ENCODE data around the gene CD80. TPM values are rescaled to one million over a fixed set of nuclear protein-coding genes. Genes with fewer than 3 reads are reported as not detected.

The CD80 gene
- polyA plus RNA-seq, 12 donors: 0.13 to 0.57 (median 0.39) TPM; not detected in 3

GRCh38 chr3:119500265-119500664 lies 59.1 kb downstream of the CD80 start:
- no peak for DNase-seq

GRCh38 chr3:119498186-119499011 lies 61.0 kb downstream of the CD80 start, which contains the start of gene TIMMDC1:
TSS of gene TIMMDC1 (plus strand) at chr3:119498547. CDS start at chr3:119498734, 187 bp downstream.
- peak; percentile 97 for DNase-seq

- DNase-seq: peak; percentile 38
Measured at GRCh38 chr3:119497820-119498185, 61.6 kb downstream of the CD80 start.

- DNase-seq: no peak
Measured at GRCh38 chr3:119494597-119494996, 64.8 kb downstream of the CD80 start.

- no peak for DNase-seq
Measured at GRCh38 chr3:119492810-119493209, 66.6 kb downstream of the CD80 start.

GRCh38 chr3:119492128-119492527 lies 67.3 kb downstream of the CD80 start:
- DNase-seq: no peak

GRCh38 chr3:119490153-119490552 lies 69.3 kb downstream of the CD80 start:
- DNase-seq: no peak

- no peak for DNase-seq
Measured at GRCh38 chr3:119485563-119485962, 73.9 kb downstream of the CD80 start.

- no peak for DNase-seq
Measured at GRCh38 chr3:119483101-119483500, 76.3 kb downstream of the CD80 start.

GRCh38 chr3:119481079-119481478 lies 78.3 kb downstream of the CD80 start:
- DNase-seq: no peak

Other genes starting within 250 kb of the CD80 start
- 10 to 100 TPM in 11 of 12 donors, not detected in 1; 36.2 to 56.0 (median 45.1) TPM for gene TMEM39A, start 96.0 kb downstream of the CD80 start, polyA plus RNA-seq (ENCODE audit: insufficient read length in 12 of 12)
- 10 to 100 TPM in 10 of 12 donors, 1 to 10 TPM in 1, not detected in 1; 8.0 to 18.7 (median 13.6) TPM for gene POGLUT1, start 90.7 kb downstream of the CD80 start, polyA plus RNA-seq (ENCODE audit: insufficient read length in 12 of 12)
- gene TIMMDC1, start 61.1 kb downstream of the CD80 start, polyA plus RNA-seq (ENCODE audit: insufficient read length in 12 of 12): 1,000 to 10,000 TPM in 1 of 12 donors, 100 to 1,000 TPM in 1, 10 to 100 TPM in 10; 65.4 to 1,063 (median 80.6) TPM
- 10 to 100 TPM in 2 of 12 donors, 1 to 10 TPM in 9, not detected in 1; 5.5 to 10.6 (median 8.5) TPM for gene ADPRH, start 19.9 kb upstream of the CD80 start, polyA plus RNA-seq (ENCODE audit: insufficient read length in 12 of 12)
- 1 to 10 TPM in 1 of 12 donors, under 1 TPM in 7, not detected in 4; 0.12 to 1.2 (median 0.21) TPM for gene PLA1A, start 38.3 kb upstream of the CD80 start, polyA plus RNA-seq (ENCODE audit: insufficient read length in 12 of 12)
- 10 to 100 TPM in 10 of 12 donors, 1 to 10 TPM in 1, not detected in 1; 6.8 to 45.5 (median 20.4) TPM for gene POPDC2, start 101.0 kb upstream of the CD80 start, polyA plus RNA-seq (ENCODE audit: insufficient read length in 12 of 12)
- 10 to 100 TPM in 11 of 12 donors, not detected in 1; 48.1 to 88.7 (median 68.1) TPM for gene COX17, start 117.8 kb upstream of the CD80 start, polyA plus RNA-seq (ENCODE audit: insufficient read length in 12 of 12)
- 1 to 10 TPM in 2 of 12 donors, under 1 TPM in 8, not detected in 2; 0.17 to 1.8 (median 0.62) TPM for gene CFAP91, start 143.4 kb upstream of the CD80 start, polyA plus RNA-seq (ENCODE audit: insufficient read length in 12 of 12)
- gene NR1I2, start 222.5 kb upstream of the CD80 start, polyA plus RNA-seq (ENCODE audit: insufficient read length in 12 of 12): 10 to 100 TPM in 1 of 12 donors, under 1 TPM in 10, not detected in 1; 0.11 to 25.0 (median 0.33) TPM